CD14-positive monocyte (primary cell): ENCODE measurements around the gene TRPV2. TPM values are rescaled to one million over a fixed set of nuclear protein-coding genes. Genes with fewer than 3 reads are reported as not detected.

Experiments used
- DNase-seq, 3 donors: peaks; one replicate each; pipeline ENCODE4 v3.0.0-alpha.2; 2011 to 2022
- H2AFZ ChIP-seq: 2 replicates; pipeline ENCODE4 v1.6.0; 2012; ENCODE audit warnings: mild to moderate bottlenecking, low read depth, low read length, inconsistent platforms; ENCODE audit not compliant: insufficient read depth, poor library complexity, severe bottlenecking
- H3K27ac ChIP-seq, 2 donors: 1 replicate in 1 of 2; 2 replicates in 1 of 2; pipeline ENCODE4 v1.5.1; 2012 to 2013; ENCODE audit warnings: low read length in 2 of 2, control low read depth in 1 of 2, inconsistent platforms in 1 of 2, low read depth in 1 of 2, mild to moderate bottlenecking in 1 of 2
- H3K27me3 ChIP-seq, 2 donors: one replicate each; pipeline versions ENCODE4 v1.6.0 to v1.6.1; 2011 to 2013; ENCODE audit warnings: low read length in 2 of 2; ENCODE audit not compliant: control insufficient read depth in 2 of 2, insufficient read depth in 2 of 2
- H3K36me3 ChIP-seq, 2 donors: replicated peaks in 1 of 2; 1 replicate in 1 of 2; 2 replicates in 1 of 2; pipeline versions ENCODE4 v1.5.1 to v1.6.1; 2012 to 2013; ENCODE audit warnings: low read length in 2 of 2, control low read depth in 1 of 2, inconsistent platforms in 1 of 2, mild to moderate bottlenecking in 1 of 2; ENCODE audit not compliant: insufficient read depth in 2 of 2, control insufficient read depth in 1 of 2
- H3K4me1 ChIP-seq, 2 donors: 1 replicate in 1 of 2; 2 replicates in 1 of 2; pipeline versions ENCODE4 v1.5.1 to v1.6.1; 2012 to 2013; ENCODE audit warnings: low read length in 2 of 2, control low read depth in 1 of 2, inconsistent platforms in 1 of 2, mild to moderate bottlenecking in 1 of 2, moderate library complexity in 1 of 2; ENCODE audit not compliant: insufficient read depth in 2 of 2, control insufficient read depth in 1 of 2
- H3K4me2 ChIP-seq: replicated peaks from 2 replicates; pipeline ENCODE3; 2012; ENCODE audit warnings: low read length, moderate library complexity, mild to moderate bottlenecking; ENCODE audit not compliant: poor library complexity, severe bottlenecking; ENCODE audit errors: extremely low read depth
- H3K4me3 ChIP-seq, 3 experiments: fragments of 200-600 bp in 1 of 3; sonication (generic) in 1 of 3; replicated peaks in 1 of 3; 1 replicate in 2 of 3; 2 replicates in 1 of 3; pipeline ENCODE4 v1.5.1; 2011 to 2013; ENCODE audit warnings: low read length in 3 of 3, mild to moderate bottlenecking in 3 of 3, control low read depth in 2 of 3, low read depth in 2 of 3, inconsistent platforms in 1 of 3, moderate library complexity in 1 of 3
- H3K79me2 ChIP-seq: 2 replicates; pipeline ENCODE4 v1.6.0; 2012; ENCODE audit warnings: mild to moderate bottlenecking, control low read depth, inconsistent platforms, low read length, moderate library complexity; ENCODE audit not compliant: insufficient read depth
- H3K9ac ChIP-seq: 2 replicates; pipeline ENCODE4 v1.6.0; 2017; ENCODE audit warnings: low read length, mild to moderate bottlenecking; ENCODE audit not compliant: insufficient read depth, poor library complexity, severe bottlenecking
- H3K9me3 ChIP-seq, 2 donors: replicated peaks in 1 of 2; 1 replicate in 1 of 2; 2 replicates in 1 of 2; pipeline versions ENCODE4 v1.5.1 to v1.6.1; 2012 to 2013; ENCODE audit warnings: low read length in 2 of 2, control low read depth in 1 of 2; ENCODE audit not compliant: control insufficient read depth in 1 of 2, insufficient read depth in 1 of 2
- H4K20me1 ChIP-seq: 2 replicates; pipeline ENCODE4 v1.6.0; 2012; ENCODE audit warnings: mild to moderate bottlenecking, low read length, control low read depth, moderate library complexity; ENCODE audit not compliant: insufficient read depth
- H3K27ac Mint-ChIP-seq, 7 donors: one replicate each; pipeline ENCODE4 v1.8.0; 2020; ENCODE audit warnings: mild to moderate bottlenecking in 7 of 7, mixed read lengths in 7 of 7, moderate library complexity in 6 of 7, inconsistent platforms in 2 of 7
- H3K27me3 Mint-ChIP-seq, 3 donors: one replicate each; pipeline ENCODE4 v1.8.0; 2021 to 2022; ENCODE audit warnings: low read depth in 3 of 3, mild to moderate bottlenecking in 3 of 3, mixed read lengths in 3 of 3, moderate library complexity in 3 of 3, inconsistent platforms in 1 of 3
- H3K36me3 Mint-ChIP-seq, 2 donors: one replicate each; pipeline ENCODE4 v1.8.0; 2020; ENCODE audit warnings: mixed read lengths in 2 of 2, inconsistent platforms in 1 of 2, mild to moderate bottlenecking in 1 of 2
- H3K4me1 Mint-ChIP-seq: one replicate; pipeline ENCODE4 v1.8.0; 2020; ENCODE audit warnings: mild to moderate bottlenecking, mixed read lengths
- H3K4me3 Mint-ChIP-seq, 2 donors: one replicate each; pipeline ENCODE4 v1.8.0; 2020; ENCODE audit warnings: mild to moderate bottlenecking in 2 of 2, mixed read lengths in 2 of 2, moderate library complexity in 1 of 2
- H3K9me3 Mint-ChIP-seq, 7 donors: one replicate each; pipeline ENCODE4 v1.8.0; 2020 to 2022; ENCODE audit warnings: mixed read lengths in 7 of 7, mild to moderate bottlenecking in 6 of 7, moderate library complexity in 6 of 7, inconsistent platforms in 2 of 7
- CTCF ChIP-seq: fragments of 200-600 bp; IDR thresholded peaks from one replicate; pipeline ENCODE4 v1.8.0; 2022; ENCODE audit warnings: antibody characterized with exemption, mild to moderate bottlenecking
- WGBS: methylation state at CpG from one replicate; pipeline ENCODE4 v1.1.5; 2013; ENCODE audit warnings: missing lambda C conversion rate; ENCODE audit not compliant: insufficient coverage; 5-methylcytosine and 5-hydroxymethylcytosine counted together
- intact Hi-C, 2 donors: fragments of 100-400 bp; cut with micrococcal nuclease; formaldehyde crosslinking; loops; one replicate each; pipeline versions ENCODE4 v1.15.0 to v1.15.1; 2023
- polyA plus RNA-seq, 3 donors: library from polyadenylated mRNA; depleted of rRNA in 1 of 3; unstranded in 2 of 3; stranded (reverse) in 1 of 3; fragments of 300-500 nt in 2 of 3; fragments of >200 nt in 1 of 3; fragmentation: Illumina TruSeq in 2 of 3; gene quantifications; 1 replicate in 2 of 3; 2 replicates in 1 of 3; pipeline ENCODE4 v1.2.3, GENCODE V29; 2012 to 2021

The TRPV2 gene
- polyA plus RNA-seq, 3 donors: 51.4 to 66.3 (median 58.2) TPM

GRCh38 chr17:16417399-16417798, 2.0 kb downstream of the TRPV2 start:
- Histone ChIP-seq H3K4me1 (peaks cover 38 to 55% of the 10 kb centered on the region in 2 donors), H3K27ac (peak overlapping the region; percentile 95 to 97), H3K9ac (no peak overlapping the region), H3K27me3 (no peaks in the 10 kb centered on the region), H3K4me2 (no peak overlapping the region), H2AFZ (no peak overlapping the region), H3K9me3 (no peaks in the 10 kb centered on the region), H4K20me1 (peaks cover 13% of the 10 kb centered on the region), H3K4me3 (no peak overlapping the region), H3K79me2 (peaks cover 34% of the 10 kb centered on the region), H3K36me3 (peaks cover 37 to 49% of the 10 kb centered on the region in 2 donors)
- H3K9me3 Mint-ChIP-seq: peaks cover 0 to 2% (median 0%) of the 10 kb centered on the region in 7 donors
- peaks cover 50 to 53% of the 10 kb centered on the region in 2 donors for H3K36me3 Mint-ChIP-seq
- no peak for DNase-seq
- H3K4me1 Mint-ChIP-seq: peaks cover 44% of the 10 kb centered on the region
- peak overlapping the region; percentile 99 to 100 (median 99) for H3K27ac Mint-ChIP-seq
- H3K27me3 Mint-ChIP-seq: no peaks in the 10 kb centered on the region
- intact Hi-C loops: no loop called here
- H3K4me3 Mint-ChIP-seq: no peak overlapping the region
- 100% methylated on average over 6 of the region's 7 CpGs for WGBS
- TF ChIP-seq CTCF: no peak

GRCh38 chr17:16417896-16418684, 2.7 kb downstream of the TRPV2 start:
- Mint-ChIP-seq H3K27ac (peak overlapping the region in 5 of 7 donors; percentile 70 to 99 (median 80)), H3K9me3 (peaks cover 0 to 2% (median 0%) of the 10 kb centered on the region in 7 donors)

More at GRCh38 chr17:16417896-16418684, 2.7 kb downstream of the TRPV2 start:
- Histone ChIP-seq H3K9me3 (no peaks in the 10 kb centered on the region), H2AFZ (no peak overlapping the region), H3K27ac (peak overlapping the region in 1 of 2 donors; percentile 95), H3K27me3 (no peaks in the 10 kb centered on the region), H3K36me3 (peaks cover 43 to 56% of the 10 kb centered on the region in 2 donors), H3K4me2 (no peak overlapping the region), H3K79me2 (peaks cover 34% of the 10 kb centered on the region), H3K4me1 (peaks cover 38 to 55% of the 10 kb centered on the region in 2 donors), H4K20me1 (peaks cover 15% of the 10 kb centered on the region), H3K4me3 (no peak overlapping the region), H3K9ac (no peak overlapping the region)
- Mint-ChIP-seq H3K4me3 (no peak overlapping the region), H3K27me3 (no peaks in the 10 kb centered on the region), H3K4me1 (peaks cover 44% of the 10 kb centered on the region), H3K36me3 (peaks cover 57 to 60% of the 10 kb centered on the region in 2 donors)
- intact Hi-C loops: no loop called here
- DNase-seq: no peak
- WGBS: 88% methylated on average over 5 of the region's 7 CpGs
- TF ChIP-seq CTCF: no peak
